GM19397 (cell line): ENCODE measurements around the gene CD6.
A peak's percentile ranks its signal among the peaks of the same experiment; 100 is the strongest.
"Not testable (repeated sequence)": the region's sequence is repeated elsewhere in the genome, so short reads cannot be mapped to it uniquely, and the experiment has no call there.

Experiments used
- ATAC-seq: cut with Tn5 transposase; IDR thresholded peaks from one replicate; pipeline ENCODE4 v1.9.1; 2021; ENCODE audit warnings: mild to moderate bottlenecking, moderate library complexity; ENCODE audit not compliant: unreplicated experiment

Gene CD6

DNA sequence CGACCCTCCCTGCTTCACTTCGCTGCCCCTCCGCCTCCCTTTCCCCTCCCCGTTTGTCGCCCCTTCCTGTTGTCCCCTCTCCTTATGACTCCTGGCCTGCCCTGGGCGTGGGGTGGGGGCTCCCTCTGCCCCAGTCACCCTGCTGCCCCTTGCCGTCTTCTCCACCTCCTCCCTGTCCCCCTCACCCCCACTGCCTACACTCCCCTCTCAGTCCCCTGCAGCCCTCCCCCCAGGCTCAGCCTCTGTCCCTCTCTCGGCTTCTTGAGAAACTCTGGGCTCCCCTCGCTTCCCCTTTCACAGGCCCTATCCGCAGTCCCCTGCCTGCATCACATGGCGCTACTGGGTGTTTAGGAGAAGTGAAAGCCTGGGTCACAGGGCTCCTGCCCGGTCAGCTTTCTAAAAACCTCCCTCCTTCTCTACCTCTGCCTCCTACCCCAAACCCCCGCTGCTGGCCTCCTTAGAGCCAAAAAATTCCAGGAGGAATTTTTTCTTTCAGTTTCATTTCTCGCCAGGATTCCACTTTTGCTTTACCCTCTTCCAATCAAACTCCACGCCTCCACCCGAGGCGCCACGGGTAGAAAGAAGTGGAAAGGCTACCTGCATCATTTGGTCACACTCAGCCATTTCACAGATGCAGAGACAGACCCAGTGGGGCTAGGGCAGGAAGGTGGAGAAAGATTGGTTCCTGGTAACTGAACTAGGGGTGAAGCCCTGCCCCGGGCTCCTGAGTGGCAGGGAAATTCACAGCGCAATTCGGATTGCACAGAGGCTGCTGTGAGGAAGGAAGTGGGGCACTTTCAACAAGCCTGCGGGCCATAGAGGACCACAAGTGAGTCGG lies 19.4 kb upstream of the CD6 start, which contains the start of gene SLC15A3:
SLC15A3 (minus strand) TSS at position 273 of the 838 bp plus-strand sequence. CDS start 625 bp downstream, outside the sequence.
- ATAC-seq: peak; percentile 73

DNA sequence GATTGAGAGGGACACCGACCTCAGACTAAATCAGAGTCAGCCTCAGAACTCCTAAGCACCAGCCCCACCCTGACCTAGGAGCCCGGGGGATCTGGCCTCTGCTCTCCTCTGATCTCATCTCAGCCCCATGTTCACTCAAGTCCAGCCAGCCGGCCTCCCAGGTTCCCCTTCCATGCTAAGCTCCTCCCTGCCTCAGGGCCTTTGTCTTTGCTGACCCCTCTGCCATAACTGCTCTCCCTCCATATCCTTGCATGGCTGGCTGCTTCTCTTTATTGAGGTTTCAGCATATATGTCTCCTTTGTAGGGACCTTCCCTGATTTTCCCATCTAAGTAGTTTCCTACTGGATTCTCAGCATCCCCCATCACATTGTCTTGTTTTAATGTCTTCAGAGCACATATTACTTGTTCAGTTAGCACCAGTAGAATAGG lies 18.7 kb upstream of the CD6 start:
- ATAC-seq: peak; percentile 5

DNA sequence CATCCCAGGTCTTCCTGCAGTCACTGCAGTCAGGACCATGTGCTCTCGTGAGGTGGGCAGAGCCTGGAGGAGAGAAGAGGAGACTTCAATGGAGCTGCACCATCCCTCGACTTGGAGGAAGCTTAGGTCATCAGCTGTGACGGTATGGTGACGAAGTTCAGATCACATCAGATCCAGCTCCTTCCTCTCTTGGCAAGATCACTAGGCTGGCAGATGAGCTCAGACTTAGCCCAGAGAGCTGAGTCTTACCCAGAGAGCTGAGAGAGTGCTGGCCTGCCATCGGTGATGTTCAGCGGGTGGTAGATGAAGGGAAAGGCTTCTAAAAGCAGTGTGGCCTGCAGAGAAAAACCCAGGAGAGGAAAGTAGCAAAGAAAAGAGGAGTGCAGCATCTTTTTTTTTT lies 17.7 kb upstream of the CD6 start:
- no peak for ATAC-seq

DNA sequence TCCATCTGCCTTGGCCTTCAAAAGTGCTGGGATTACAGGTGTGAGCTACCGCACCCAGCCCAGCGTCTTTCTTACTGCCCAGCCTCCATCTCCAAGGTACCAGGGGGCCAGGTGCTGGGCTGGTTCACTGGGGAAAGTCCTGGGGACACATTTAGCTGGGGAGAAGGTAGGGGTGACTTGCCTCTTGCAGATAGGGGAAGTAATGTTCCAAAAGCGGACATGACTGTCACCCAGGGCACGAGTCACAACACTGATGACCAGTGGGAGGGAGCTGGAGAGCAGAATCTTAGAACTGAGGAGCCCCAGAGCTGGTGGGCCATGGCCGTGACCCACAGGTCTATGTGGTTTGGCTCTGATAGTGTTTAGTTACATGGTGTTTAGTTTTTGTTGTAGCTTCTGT lies 17.1 kb upstream of the CD6 start:
- no peak for ATAC-seq

DNA sequence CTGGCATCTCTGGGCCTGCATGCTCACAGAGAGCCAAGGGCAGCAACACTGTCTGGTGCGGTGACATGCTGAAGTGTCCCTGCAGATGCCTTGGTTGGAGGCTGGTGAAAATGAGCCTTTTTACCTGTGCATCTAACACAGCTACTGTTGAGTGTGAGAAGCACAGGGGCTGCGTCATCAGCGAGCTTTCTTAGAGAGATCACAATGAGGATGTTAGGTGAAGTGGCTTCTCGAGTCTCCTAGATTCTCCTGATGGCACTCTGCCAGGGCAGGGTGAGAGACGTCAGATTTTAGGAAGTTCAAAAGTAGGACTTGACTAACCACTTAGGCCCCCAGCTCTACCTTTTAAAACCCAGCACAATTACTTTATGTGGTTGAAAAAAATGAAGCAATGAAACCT lies 15.9 kb upstream of the CD6 start:
- no peak for ATAC-seq

DNA sequence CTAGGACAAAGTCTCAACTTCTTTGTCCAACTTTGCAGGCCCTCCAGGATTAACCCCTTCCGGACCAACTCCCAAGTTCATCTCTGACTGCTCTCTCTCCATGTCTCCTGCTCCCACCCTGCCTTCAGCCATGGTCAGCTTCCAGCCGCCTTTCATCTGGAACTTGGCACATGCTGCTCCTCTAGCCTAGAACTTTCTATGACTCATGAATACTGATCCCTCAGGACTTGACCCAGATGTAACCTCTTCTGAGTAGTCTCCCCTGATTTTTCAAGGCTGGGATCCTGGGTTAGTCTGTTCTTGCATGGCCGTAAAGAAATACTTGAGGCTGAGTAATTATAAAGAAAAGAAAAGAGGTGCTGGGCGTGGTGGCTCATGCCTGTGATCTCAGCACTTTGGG lies 14.3 kb upstream of the CD6 start:
- ATAC-seq: no peak

DNA sequence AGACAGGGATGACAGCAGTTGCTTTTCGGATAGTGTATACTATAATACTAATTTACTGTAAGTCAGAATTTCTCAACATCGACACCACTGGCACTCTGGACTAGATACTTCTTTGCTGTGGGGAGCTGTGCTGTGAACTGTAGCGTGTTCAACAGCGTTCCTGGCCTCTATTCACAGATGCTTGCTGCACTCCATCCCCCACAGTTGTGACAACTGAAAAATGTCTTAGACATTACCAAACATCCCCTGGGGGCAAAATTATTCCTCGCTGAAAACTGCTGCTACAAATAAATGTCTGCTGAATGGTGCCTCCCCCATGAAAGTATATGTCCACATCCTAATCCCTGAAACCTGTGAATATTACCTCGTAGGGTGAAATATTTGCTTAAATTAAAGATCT lies 12.0 kb upstream of the CD6 start:
- ATAC-seq: no peak

DNA sequence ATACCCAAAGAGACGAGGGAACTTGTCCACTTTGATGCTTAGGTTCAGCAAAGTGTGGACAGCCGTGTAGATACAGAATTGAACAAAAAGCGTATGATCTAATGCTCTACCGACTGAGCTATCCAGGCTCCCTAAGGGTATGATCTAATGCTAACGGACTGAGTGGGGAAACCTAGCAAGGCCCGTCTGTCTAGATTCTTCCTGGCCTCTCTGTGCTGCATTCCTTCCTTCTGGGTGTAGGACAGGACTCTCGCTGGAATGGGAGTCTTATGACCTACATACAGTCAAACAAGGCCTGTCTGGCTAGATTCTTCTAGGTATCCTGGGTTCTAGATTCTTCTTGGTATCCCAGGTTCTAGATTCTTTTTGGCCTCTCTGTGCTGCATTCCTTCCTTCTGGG lies 11.1 kb upstream of the CD6 start:
- ATAC-seq: no peak

DNA sequence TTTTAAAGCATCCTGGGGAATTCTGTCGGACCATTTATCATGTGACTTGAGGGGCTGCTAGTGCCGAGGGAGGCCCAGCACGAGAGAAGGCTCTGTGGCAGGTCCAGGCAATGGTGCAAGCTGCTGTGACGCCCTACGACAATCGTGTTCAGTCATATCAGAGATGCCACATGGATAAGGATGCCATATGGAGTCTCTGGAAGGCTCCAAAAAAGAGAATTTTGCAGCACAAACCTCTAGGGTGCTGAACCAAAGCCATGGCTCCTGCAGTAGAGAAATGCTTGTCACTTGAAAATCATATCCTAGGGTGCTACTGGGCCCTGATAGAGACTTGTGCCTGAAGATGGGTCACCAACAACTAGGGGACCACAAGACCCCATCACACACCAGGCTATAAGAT lies 6.7 kb upstream of the CD6 start:
- ATAC-seq: no peak

DNA sequence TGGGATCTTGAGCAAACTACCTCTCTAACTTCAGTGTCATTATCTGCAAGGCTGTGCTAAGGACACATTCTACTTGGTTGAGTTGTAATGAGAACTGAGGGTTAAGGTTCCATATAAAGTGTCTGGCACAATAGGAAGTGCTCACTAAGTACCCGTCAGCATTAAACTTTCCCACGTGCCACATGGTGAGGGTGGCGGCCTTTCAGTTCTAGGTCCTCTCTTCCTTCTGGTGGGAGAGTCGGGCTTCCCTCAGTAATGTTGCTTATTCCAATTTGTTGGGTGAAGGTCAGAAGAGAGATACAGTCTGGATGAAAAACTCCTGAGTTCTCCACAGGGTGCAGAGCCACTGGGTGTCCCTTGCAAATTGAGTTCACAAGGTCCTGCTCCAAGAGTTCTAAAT lies 4.6 kb upstream of the CD6 start:
- no peak for ATAC-seq

DNA sequence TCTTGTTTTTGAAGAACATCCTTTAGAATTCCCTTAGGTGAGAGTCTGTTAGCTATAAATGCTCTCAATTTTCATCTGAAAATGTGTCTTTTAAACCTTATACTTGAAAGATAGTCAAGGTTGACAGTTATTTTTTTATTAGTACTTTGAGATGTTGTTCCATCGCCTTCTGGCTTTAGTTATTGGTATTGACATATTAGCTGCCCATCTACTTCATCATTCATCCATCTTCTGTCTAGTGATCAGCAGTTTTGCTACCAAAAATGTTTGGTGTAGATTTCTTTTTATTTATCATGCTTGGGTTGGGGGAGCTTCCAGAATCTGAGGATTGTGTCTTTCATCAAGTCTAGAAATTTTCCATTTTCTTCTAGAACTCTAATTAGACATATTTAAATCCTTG lies 3.3 kb upstream of the CD6 start:
- ATAC-seq: no peak

DNA sequence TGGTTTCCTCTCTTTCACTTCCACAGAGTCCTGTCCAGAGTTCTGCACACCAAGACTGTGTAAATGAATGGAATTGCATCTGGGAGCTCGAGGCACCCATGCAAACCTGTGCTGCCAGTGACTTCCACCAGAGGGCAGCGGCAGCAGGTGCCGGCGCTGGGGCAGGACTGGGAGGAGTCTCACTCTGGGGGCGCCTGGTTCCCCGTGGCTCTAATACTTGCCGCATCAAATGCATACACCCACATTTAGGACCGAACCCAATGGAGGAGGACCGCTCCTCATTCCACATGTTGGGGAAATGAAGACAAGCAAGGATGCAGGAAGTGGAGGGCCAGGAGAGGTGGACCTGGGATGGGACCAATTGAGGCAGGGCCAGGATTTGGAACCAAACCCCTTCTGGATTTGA lies 1.1 kb upstream of the CD6 start:
- no peak for ATAC-seq

DNA sequence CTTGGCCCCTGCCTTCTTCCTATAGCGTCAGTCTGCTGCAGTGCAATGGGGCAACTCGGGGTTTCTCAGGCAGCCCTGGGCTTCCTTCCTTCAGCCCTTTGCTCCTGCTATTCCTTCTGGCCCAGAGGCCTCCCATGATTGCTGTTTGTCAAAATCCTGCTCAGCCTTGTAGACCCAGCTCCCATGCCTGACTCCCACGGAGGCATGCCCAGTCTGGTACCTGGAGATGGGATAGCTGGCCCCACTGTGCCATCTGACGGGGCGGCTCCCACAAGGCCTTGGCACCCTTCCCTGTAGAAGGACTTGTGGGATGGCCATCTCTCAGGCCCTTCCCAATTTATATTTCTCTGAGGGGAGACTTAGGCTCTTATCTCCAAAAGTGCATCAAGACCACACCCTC lies 590 bp upstream of the CD6 start:
- no peak for ATAC-seq

DNA sequence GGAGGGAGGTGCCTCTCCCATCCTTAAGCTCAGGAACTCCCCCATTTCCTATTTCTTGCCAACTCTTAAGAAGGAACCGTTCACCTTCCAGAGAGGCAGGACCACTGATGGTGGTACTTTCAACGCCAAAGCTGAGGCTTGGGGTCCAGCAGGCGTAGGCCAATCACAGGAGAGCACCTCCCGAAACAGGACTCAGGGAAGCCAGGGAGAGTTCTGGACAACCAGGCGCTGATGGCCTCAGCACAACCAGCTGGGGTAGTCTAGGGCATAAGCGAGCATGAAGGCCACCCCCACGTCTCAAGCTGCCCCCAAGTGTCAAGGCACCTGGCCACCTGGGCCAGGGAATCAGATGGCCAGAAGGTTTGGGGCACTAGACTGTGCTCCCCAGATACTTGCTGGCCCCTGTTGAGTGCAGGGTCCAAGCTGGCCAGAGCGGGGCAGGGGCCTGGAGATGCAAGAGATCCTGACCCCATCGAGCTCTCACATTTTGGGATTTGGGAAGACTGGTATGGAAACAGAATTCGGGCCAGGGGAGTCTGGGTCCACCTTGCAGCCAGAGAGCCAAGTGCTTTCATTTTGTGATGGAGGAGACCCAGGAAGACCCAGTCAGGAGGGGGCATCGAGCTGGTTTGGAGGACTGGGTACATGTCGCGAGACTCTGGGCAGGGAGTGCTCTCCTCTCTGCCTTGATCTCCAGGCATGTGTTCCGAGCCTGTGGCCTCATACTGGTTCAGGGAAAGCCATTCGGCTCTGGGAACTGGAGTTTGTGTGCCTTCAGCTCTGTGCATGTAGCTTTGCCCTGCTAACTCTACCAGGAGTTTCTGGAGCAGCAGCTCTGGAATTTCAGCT lies 926 bp downstream of the CD6 start:
- ATAC-seq: no peak

DNA sequence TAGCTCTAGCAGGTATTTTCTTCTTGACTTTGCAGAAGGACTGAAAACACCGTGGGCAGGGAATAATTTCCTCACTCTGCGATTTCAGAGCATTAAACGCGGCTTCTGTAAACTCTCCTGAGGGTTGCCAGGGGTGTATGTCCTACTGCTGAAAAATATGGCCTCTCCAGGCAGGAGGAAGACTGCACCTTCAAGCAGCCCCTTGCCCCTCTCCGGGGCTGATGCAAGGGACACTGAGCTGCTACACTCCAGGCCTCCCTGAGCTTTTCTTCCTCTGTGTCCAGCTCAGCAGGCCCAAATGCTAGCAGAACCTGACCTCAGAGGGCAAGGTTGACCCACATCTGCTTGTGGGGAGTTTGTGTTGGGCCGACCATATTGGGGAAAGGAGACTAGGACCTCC lies 2.2 kb downstream of the CD6 start:
- ATAC-seq: no peak

DNA sequence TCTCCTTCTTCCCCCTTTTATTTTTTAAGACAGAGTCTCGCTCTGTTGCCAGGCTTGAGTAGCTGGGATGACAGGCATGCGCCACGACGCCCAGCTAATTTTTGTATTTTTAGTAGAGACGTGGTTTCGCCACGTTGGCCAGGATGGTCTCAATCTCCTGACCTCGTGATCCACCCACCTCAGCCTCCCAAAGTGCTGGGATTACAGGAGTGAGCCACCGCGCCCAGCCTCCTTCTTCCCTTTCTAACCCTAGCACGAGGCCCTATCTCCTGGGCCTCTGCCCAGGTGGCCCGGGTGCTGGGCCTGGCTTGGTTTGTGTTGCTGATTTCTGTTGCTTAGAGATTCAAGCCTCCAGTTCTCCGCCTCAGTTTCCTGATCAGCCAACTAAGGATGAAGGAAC lies 2.8 kb downstream of the CD6 start:
- ATAC-seq: not testable (repeated sequence)

DNA sequence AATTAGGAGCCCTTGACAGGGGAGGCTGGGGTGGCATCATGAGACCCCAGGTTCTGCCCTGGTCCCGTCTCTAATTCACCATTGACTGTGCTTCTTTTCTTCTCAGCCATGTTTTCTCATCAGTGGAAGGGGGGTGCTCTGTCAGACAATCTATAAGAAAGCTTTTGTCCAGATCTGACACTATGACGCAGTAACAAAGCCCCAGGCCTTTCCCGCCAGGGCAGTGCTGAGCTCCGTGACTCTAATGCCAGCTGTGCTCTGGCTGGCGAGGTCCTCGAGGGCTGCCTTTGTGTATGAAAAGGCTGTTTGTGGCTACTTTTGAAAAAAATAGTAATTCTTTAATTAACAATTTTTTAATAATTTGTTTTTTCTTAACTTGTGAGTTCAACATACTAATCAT lies 3.2 kb downstream of the CD6 start:
- ATAC-seq: no peak

DNA sequence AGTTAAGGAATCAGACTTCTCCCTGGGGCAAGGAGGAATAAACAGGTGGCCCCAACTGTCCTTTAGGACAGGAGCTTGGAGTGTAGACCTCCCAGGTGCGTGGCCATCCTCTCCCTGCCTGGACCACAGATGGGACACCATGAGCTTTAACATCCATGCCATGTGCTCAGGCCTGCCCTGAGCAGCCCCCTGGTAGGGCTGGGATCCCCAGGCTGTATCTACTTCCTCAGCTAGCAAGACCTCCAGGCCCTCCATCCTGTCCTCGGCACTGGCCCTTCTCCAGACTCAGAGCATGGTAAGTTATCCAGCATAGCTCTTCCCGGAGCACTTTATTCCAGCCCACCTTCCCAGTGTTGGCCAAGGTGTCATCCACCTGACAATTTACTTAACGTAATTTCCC lies 5.7 kb downstream of the CD6 start:
- no peak for ATAC-seq

DNA sequence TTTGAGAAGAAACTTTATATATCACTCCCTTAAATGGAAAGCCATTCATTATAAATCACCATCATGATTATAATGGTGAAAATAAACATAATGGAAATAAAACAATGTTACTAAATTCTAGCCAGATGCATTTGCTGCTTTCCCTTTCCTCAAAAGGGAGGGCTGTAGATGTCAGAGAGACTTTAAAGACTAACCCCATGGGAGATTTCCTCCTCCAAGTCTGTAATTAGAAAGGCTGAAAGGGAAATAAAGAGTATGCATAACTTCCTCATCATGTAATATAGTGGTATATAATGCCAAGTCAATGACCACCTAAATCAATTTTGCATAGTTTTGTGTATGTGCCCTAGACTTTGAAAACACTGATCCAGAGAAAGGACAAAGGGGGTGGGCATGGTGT lies 6.4 kb downstream of the CD6 start:
- ATAC-seq: no peak

DNA sequence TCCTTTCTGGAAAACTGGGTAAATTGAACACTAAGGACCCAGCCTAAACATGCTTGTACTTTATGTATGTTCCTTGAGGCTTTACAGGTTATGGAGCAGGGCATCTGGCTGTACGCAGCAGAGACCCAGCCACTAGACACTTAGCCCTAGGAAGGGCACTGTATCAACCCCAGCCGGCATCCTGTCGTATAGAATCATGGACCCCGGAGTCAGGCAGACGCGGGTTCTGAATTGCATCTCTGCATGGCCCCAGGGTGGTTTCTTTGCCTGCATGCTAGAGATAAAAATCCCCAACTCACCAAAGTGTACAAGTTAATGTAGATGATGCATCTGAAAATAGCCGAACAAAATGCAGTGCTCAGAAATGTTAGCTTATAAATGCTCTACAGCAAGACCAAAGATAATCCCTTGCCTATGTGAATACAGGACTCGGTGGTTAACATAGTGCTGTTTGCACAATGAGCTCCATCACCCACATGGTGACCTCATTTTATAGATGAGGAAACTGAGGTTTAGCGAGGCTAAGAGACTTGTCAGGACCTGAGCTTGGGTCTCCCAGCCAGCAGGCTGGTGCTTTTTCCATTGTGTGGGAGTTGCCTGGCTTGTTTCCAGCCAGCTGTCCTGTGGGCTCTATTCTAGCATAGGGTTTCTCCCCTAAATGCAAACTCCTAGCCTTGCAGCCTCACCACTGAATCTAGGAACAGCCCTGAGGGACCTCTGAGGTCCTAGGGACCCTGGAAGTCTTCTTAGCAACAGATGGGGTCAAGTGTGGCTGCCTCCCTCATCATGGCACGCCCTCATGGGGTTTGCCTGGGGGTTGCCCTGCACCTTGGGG lies 7.3 kb downstream of the CD6 start:
- ATAC-seq: no peak

DNA sequence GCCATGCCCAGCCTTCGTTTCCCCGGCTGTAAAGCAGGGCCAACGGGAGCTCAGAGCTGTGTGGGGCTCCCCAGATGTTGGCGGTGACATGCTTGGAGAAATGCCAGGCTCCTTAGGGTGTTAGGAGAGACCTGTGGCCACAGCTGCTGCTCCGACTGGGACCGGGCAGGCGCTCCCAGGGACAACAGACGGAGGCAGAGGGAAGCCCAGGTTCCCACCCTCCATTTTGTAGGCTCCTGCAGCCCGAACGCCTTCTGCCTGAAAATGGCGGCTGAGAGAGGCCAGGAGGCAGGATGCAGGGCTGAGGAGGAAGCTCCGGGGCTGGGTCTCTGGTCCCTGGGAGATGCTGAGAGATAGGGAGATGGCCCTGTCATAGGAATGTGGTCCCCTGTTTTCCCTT lies 10.0 kb downstream of the CD6 start:
- ATAC-seq: no peak
